GM12878 (cell line): Measurements from ENCODE around the gene DMPK. TPM values are rescaled to one million over a fixed set of nuclear protein-coding genes. Genes with fewer than 3 reads are reported as not detected.

ENCODE experiments used
- EGR1 ChIP-seq, 2 experiments: IDR thresholded peaks; 1 replicate in 1 of 2; 2 replicates in 1 of 2; pipeline ENCODE4 v1.6.1; 2011 to 2012; ENCODE audit warnings: low read depth in 2 of 2, low read length in 2 of 2, borderline replicate concordance in 1 of 2, mild to moderate bottlenecking in 1 of 2, moderate library complexity in 1 of 2
- EP300 ChIP-seq, 2 experiments: fragments of 150-350 bp in 1 of 2; IDR thresholded peaks; 2 replicates each; pipeline ENCODE4 v1.6.1; 2011 to 2012; ENCODE audit warnings: low read depth in 2 of 2, low read length in 2 of 2, borderline replicate concordance in 1 of 2, improper control_type of control experiment in 1 of 2, inconsistent platforms in 1 of 2; ENCODE audit not compliant: control insufficient read depth in 1 of 2
- ESRRA ChIP-seq: IDR thresholded peaks from 2 replicates; pipeline ENCODE4 v1.6.1; 2012; ENCODE audit warnings: mild to moderate bottlenecking, low read length, improper control_type of control experiment
- HDGF ChIP-seq: fragments of 450-650 bp; IDR thresholded peaks from 2 replicates; pipeline ENCODE4 v1.6.1; 2016; ENCODE audit warnings: antibody characterized with exemption
- KDM1A ChIP-seq: fragments of 200-600 bp; sonication (generic); IDR thresholded peaks from 2 replicates; pipeline ENCODE4 v1.6.1; 2016; ENCODE audit warnings: borderline replicate concordance
- MAX ChIP-seq: IDR thresholded peaks from 2 replicates; pipeline ENCODE4 v1.6.1; 2012; ENCODE audit warnings: low read depth, low read length, improper control_type of control experiment
- MYB ChIP-seq: fragments of 150-350 bp; IDR thresholded peaks from 2 replicates; pipeline ENCODE4 v1.6.1; 2014; ENCODE audit warnings: mild to moderate bottlenecking, low read depth, low read length, borderline replicate concordance
- NR2C2 ChIP-seq: IDR thresholded peaks from 2 replicates; pipeline ENCODE4 v1.6.1; 2011; ENCODE audit warnings: borderline replicate concordance, low read depth; ENCODE audit not compliant: control insufficient read depth, insufficient read length
- NR2F1 ChIP-seq: fragments of 450-650 bp; conservative IDR thresholded peaks from 2 replicates; pipeline ENCODE4 v1.6.1; 2017; ENCODE audit warnings: mild to moderate bottlenecking
- POU2F2 ChIP-seq: IDR thresholded peaks from 3 replicates; pipeline ENCODE4 v1.6.1; 2011; ENCODE audit warnings: low read depth, mild to moderate bottlenecking, low read length, borderline replicate concordance
- SRF ChIP-seq, 2 experiments: IDR thresholded peaks; 2 replicates each; pipeline ENCODE4 v1.6.1; 2011; ENCODE audit warnings: low read depth in 2 of 2, low read length in 2 of 2, mild to moderate bottlenecking in 1 of 2, moderate library complexity in 1 of 2
- ZZZ3 ChIP-seq: IDR thresholded peaks from 2 replicates; pipeline ENCODE4 v1.6.1; 2011; ENCODE audit warnings: low read depth; ENCODE audit not compliant: control insufficient read depth, insufficient read length
- polyA plus RNA-seq, 11 experiments: library from polyadenylated mRNA; depleted of rRNA in 4 of 11; unstranded in 6 of 11; stranded (reverse) in 5 of 11; fragments of >200 nt; fragmentation: Nextera tagmentation in 4 of 11; fragmentation: Illumina TruSeq in 1 of 11; extraction: Ambion mirVana in 4 of 11; extraction: Trizol in 1 of 11; gene quantifications; 1 replicate in 1 of 11; 2 replicates in 10 of 11; pipeline versions ENCODE4 v1.2.1 to v1.2.3, GENCODE V29; 2011 to 2016; ENCODE audit warnings: inconsistent platforms in 2 of 11, missing spikeins in 2 of 11, low read depth in 1 of 11
- total RNA-seq, 4 experiments: library from RNA; depleted of rRNA in 3 of 4; stranded (reverse); fragments of >200 nt in 3 of 4; fragmentation: Illumina TruSeq in 1 of 4; extraction: Trizol in 1 of 4; gene quantifications; 2 replicates each; pipeline versions ENCODE4 v1.2.1 to v1.2.3, GENCODE V29; 2013 to 2021
- TF ChIP-seq, protein P1 (sequence below): IDR thresholded peaks from 2 replicates; pipeline ENCODE4 v1.6.1; 2012; ENCODE audit warnings: low read depth, low read length, improper control_type of control experiment

The DMPK gene
- total and polyA plus RNA-seq, 10 of the 15 experiments (the other 5 are each of a cell fraction or from before 2014, with no cell fraction given), result 0.60 to 33.6 (median 5.2) TPM

DNA sequence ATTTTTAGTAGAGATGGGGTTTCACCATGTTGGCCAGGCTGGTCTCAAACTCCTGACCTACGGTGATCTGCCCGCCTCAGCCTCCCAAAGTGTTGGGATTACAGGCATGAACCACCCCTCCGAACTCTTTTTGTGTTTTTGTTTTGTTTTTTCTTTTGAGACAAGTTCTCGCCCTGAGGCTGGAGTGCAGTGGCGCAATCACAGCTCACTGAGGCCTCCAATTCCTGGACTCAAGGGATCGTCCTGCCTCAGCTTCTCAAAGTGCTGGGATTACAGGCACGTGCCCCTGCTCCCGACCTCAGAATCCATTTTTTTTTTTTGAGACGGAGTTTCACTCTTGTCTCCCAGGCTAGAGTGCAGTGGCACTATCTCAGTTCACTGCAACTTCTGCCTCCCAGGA is 24.6 kb downstream of the DMPK start (continued):
- TF ChIP-seq EP300 (IDR thresholded peaks at IDR 0.05; ENCODE audit: borderline replicate concordance in 1 of 2, control insufficient read depth in 1 of 2, low read depth in 2 of 2, low read length in 2 of 2), result no peak
- TF ChIP-seq ESRRA, result no peak
- TF ChIP-seq, protein P1, sequence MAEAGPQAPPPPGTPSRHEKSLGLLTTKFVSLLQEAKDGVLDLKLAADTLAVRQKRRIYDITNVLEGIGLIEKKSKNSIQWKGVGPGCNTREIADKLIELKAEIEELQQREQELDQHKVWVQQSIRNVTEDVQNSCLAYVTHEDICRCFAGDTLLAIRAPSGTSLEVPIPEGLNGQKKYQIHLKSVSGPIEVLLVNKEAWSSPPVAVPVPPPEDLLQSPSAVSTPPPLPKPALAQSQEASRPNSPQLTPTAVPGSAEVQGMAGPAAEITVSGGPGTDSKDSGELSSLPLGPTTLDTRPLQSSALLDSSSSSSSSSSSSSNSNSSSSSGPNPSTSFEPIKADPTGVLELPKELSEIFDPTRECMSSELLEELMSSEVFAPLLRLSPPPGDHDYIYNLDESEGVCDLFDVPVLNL, result no peak
- TF ChIP-seq NR2F1, result no peak
- TF ChIP-seq HDGF, result no peak
- no peak for TF ChIP-seq MAX
- TF ChIP-seq NR2C2, result no peak
- no peak for TF ChIP-seq ZZZ3
- no peak for TF ChIP-seq SRF (IDR thresholded peaks at IDR 0.05; ENCODE audit: low read depth in 2 of 2, low read length in 2 of 2)
- no peak for TF ChIP-seq MYB
- TF ChIP-seq POU2F2, result no peak
- no peak for TF ChIP-seq EGR1 (IDR thresholded peaks at IDR 0.05; ENCODE audit: borderline replicate concordance in 1 of 2, low read depth in 2 of 2, low read length in 2 of 2)
- TF ChIP-seq KDM1A, result no peak
